Pancreas (tissue), 10 donors: ENCODE data around the gene KCNMA1. TPM values are rescaled to one million over a fixed set of nuclear protein-coding genes. Genes with fewer than 3 reads are reported as not detected.
"Not testable (repeated sequence)": the region's sequence is repeated elsewhere in the genome, so short reads cannot be mapped to it uniquely, and the experiment has no call there.

ENCODE experiments used
- ATAC-seq, 4 donors: fragments of 200-7000 bp; cut with Tn5 transposase; one replicate each; pipeline versions ENCODE4 v1.8.0 to v1.9.1; 2020; ENCODE audit warnings: mild to moderate bottlenecking in 4 of 4, moderate library complexity in 4 of 4
- DNase-seq, 6 donors: peaks; one replicate each; pipeline ENCODE4 v3.0.0-alpha.2; 2020
- FAIRE-seq: peaks from 2 replicates; lab custom pipeline; 2012; peaks lifted over from hg19 to GRCh38; lab: Jason Lieb, UNC
- H3K27ac ChIP-seq, 4 donors: fragments of 200-600 bp; sonication (generic); 1 replicate in 3 of 4; 2 replicates in 1 of 4; pipeline versions ENCODE4 v1.5.0 to v1.8.0; 2020
- H3K27me3 ChIP-seq, 4 donors: fragments of 200-600 bp; one replicate each; pipeline ENCODE4 v1.8.0; 2021
- H3K36me3 ChIP-seq, 3 donors: fragments of 200-600 bp; sonication (generic) in 1 of 3; one replicate each; pipeline versions ENCODE4 v1.5.0 to v1.8.0; 2020 to 2021
- H3K4me1 ChIP-seq, 3 donors: fragments of 200-600 bp; one replicate each; pipeline ENCODE4 v1.8.0; 2021
- H3K4me3 ChIP-seq, 4 donors: fragments of 200-600 bp; sonication (generic) in 2 of 4; one replicate each; pipeline versions ENCODE4 v1.5.0 to v1.8.0; 2020 to 2021
- H3K9me3 ChIP-seq, 4 donors: fragments of 200-600 bp; one replicate each; pipeline ENCODE4 v1.8.0; 2021
- WGBS, 2 donors: extraction: QIAGEN DNeasy Blood & Tissue Kit; methylation state at CpG; one replicate each; pipeline ENCODE4 v1.1.7; 2013; 5-methylcytosine and 5-hydroxymethylcytosine counted together
- intact Hi-C, 3 donors: fragments of 100-400 bp; cut with DNase I; formaldehyde crosslinking; loops; one replicate each; pipeline versions ENCODE4 v1.11.1 to v1.14.2; 2022
- polyA plus RNA-seq, 2 donors: library from polyadenylated mRNA; stranded (reverse); fragments of 200-250 nt; gene quantifications; one replicate each; pipeline ENCODE4 v1.2.3, GENCODE V29; 2013
- total RNA-seq, 6 donors: library from RNA; stranded (reverse); fragmentation: NEBNext Ultra II Directional in 4 of 6; extraction: Animal tissue kit (Norgen Biotek cat#: 25700) in 4 of 6; gene quantifications; one replicate each; pipeline versions ENCODE4 v1.2.1 to v1.2.4, GENCODE V29; 2021 to 2023
- TF ChIP-seq, protein P1 (sequence below), 4 donors: fragments of 200-600 bp; sonication (generic) in 3 of 4; IDR thresholded peaks; one replicate each; pipeline versions ENCODE4 v1.5.0 to v1.8.0; 2021; ENCODE audit warnings: antibody characterized with exemption in 4 of 4
- donor health status: healthy with polysubstance abuse.
- donor health status: DM: no; HTN: no; CAD: no; lungs with moderate emphysema.
- donor health status: DM: no; HTN: no; CAD: no.
- donor health status: control.
- donor health status: control.
- donor health status: Bipolar disorder and iron deficiency.
- donor health status: DM: yes; HTN: yes; CAD: no.
- donor health status: DM: no; HTN: no; CAD: no.
- donor health status: DM: no; HTN: no; CAD: no.
- donor health status: DM: yes; HTN: yes; CAD: no.

Gene KCNMA1
- total and polyA plus RNA-seq, 8 donors = 3.5 to 19.4 (median 9.3) TPM

DNA sequence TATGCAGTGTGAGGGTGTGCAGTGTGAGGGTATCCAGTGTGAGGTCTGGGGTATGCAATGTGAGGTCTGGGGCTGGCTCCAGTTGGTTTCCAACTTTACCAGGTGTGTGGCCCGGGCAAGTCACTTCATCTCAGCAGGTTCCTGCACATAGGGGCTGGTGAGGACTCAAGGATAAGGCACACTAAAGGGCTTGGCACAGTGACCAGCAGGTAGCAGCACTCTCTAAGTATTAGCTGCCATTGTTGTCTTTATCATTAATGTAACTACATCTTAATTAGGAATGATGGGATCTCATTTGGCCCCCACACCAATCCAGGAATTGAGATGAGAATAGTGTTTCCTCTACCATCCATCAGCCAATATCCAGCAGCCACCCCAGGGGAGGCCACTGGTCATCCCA is 117.3 kb downstream of the KCNMA1 start:
- no peak overlapping the region for H3K4me3 ChIP-seq
- no peaks in the 10 kb centered on the region for H3K27me3 ChIP-seq
- no peaks in the 10 kb centered on the region for H3K36me3 ChIP-seq
- intact Hi-C loops = no loop called here
- DNase-seq (no peak), ATAC-seq (peak in 1 of 4 donors; percentile 33), FAIRE-seq (no peak)
- H3K9me3 ChIP-seq = no peaks in the 10 kb centered on the region
- TF ChIP-seq, protein P1, sequence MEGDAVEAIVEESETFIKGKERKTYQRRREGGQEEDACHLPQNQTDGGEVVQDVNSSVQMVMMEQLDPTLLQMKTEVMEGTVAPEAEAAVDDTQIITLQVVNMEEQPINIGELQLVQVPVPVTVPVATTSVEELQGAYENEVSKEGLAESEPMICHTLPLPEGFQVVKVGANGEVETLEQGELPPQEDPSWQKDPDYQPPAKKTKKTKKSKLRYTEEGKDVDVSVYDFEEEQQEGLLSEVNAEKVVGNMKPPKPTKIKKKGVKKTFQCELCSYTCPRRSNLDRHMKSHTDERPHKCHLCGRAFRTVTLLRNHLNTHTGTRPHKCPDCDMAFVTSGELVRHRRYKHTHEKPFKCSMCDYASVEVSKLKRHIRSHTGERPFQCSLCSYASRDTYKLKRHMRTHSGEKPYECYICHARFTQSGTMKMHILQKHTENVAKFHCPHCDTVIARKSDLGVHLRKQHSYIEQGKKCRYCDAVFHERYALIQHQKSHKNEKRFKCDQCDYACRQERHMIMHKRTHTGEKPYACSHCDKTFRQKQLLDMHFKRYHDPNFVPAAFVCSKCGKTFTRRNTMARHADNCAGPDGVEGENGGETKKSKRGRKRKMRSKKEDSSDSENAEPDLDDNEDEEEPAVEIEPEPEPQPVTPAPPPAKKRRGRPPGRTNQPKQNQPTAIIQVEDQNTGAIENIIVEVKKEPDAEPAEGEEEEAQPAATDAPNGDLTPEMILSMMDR (IDR thresholded peaks at IDR 0.05) = no peak
- H3K27ac ChIP-seq = no peak overlapping the region
- no peaks in the 10 kb centered on the region for H3K4me1 ChIP-seq
- 77 to 79% methylated on average over 1 of the region's 1 CpG for WGBS, 2 donors

- H3K36me3 ChIP-seq, ATAC-seq, H3K4me3 ChIP-seq, H3K27ac ChIP-seq, H3K9me3 ChIP-seq, H3K4me1 ChIP-seq, H3K27me3 ChIP-seq, intact Hi-C loops, DNase-seq, FAIRE-seq: not testable (repeated sequence)
- WGBS, 2 donors = 87 to 88% methylated on average over 2 of the region's 2 CpGs
Measured at GRCh38 chr10:77519791-77520190, 117.8 kb downstream of the KCNMA1 start.

GRCh38 chr10:77518910-77519274 is 118.7 kb downstream of the KCNMA1 start:
- no peak for DNase-seq
- Histone ChIP-seq H3K27ac (no peak overlapping the region), H3K4me3 (no peak overlapping the region), H3K9me3 (no peaks in the 10 kb centered on the region), H3K4me1 (peaks cover 0 to 5% (median 0%) of the 10 kb centered on the region in 3 donors), H3K27me3 (no peaks in the 10 kb centered on the region), H3K36me3 (no peaks in the 10 kb centered on the region)
- 88 to 92% methylated on average over 6 of the region's 6 CpGs for WGBS, 2 donors
- ATAC-seq = no peak
- intact Hi-C loops = no loop called here
- no peak for FAIRE-seq
- TF ChIP-seq, protein P1 (IDR thresholded peaks at IDR 0.05) = no peak

- Histone ChIP-seq H3K27me3 (no peaks in the 10 kb centered on the region), H3K4me1 (peaks cover 0 to 5% (median 0%) of the 10 kb centered on the region in 3 donors), H3K9me3 (no peaks in the 10 kb centered on the region), H3K27ac (no peak overlapping the region), H3K4me3 (no peak overlapping the region), H3K36me3 (no peaks in the 10 kb centered on the region)
- ATAC-seq (no peak), FAIRE-seq (no peak), DNase-seq (no peak)
- TF ChIP-seq, protein P1 (IDR thresholded peaks at IDR 0.05) = no peak
- intact Hi-C loops = no loop called here
- WGBS, 2 donors = 94 to 95% methylated on average over 7 of the region's 7 CpGs
Measured at GRCh38 chr10:77518241-77518909, 119.2 kb downstream of the KCNMA1 start.

DNA sequence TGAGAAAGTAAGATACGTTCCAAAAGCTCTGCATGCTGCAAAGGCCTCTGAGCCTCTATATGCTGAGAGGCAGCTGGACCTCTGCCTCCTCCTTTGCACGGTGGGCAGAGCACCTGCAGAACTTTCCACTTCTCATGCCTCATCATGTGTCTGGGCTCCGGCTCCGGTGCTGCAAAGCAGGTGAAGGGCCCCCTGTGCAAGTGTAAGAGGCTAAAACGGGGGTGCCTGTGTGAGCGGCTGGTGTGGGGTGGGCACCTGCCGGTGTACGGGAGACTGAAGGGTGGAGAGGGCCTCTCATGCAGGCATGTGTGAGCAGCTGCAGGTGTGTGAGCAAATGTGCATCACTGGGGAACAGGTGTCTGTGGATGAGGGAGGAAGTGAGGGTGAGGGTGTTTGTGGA is 121.0 kb downstream of the KCNMA1 start:
- 91 to 94% methylated on average over 8 of the region's 8 CpGs for WGBS, 2 donors
- Histone ChIP-seq H3K27ac (no peak overlapping the region), H3K4me1 (peaks cover 0 to 5% (median 0%) of the 10 kb centered on the region in 3 donors), H3K4me3 (no peak overlapping the region), H3K36me3 (no peaks in the 10 kb centered on the region), H3K27me3 (no peaks in the 10 kb centered on the region), H3K9me3 (no peaks in the 10 kb centered on the region)
- ATAC-seq (no peak), FAIRE-seq (no peak), DNase-seq (no peak)
- TF ChIP-seq, protein P1 (IDR thresholded peaks at IDR 0.05) = no peak
- intact Hi-C loops = no loop called here
